ENCODE measurements around the gene USP19. TPM values are rescaled to one million over a fixed set of nuclear protein-coding genes. Genes with fewer than 3 reads are reported as not detected.

The USP19 gene
- total and polyA plus RNA-seq, 2 of the 8 experiments (the other 6 are each of a cell fraction or from before 2014, with no cell fraction given): 46.4 to 65.8 TPM

GRCh38 chr3:49163609-49164008, 43.0 kb upstream of the USP19 start:
- no peak overlapping the region for H2BK120ac ChIP-seq (replicated peaks; ENCODE audit: low read depth, low read length)
- no peak overlapping the region for H3K14ac ChIP-seq (ENCODE audit: insufficient read length)
- H4K91ac ChIP-seq (replicated peaks; ENCODE audit: insufficient read length, low read length): no peak overlapping the region
- no peak overlapping the region for H2AFZ ChIP-seq (ENCODE audit: low read length)
- CTCF ChIA-PET (ENCODE audit: partially characterized antibody): interaction anchor here (0.6 to 1.7 kb wide), 5 partner anchors 28 to 289 kb away, joined by 3 to 5 read pairs (median 4); partner anchors contain the start of genes LAMB2 and USP19
- H2BK12ac ChIP-seq (ENCODE audit: low read depth, low read length): no peak overlapping the region
- no peak overlapping the region for H2BK5ac ChIP-seq (ENCODE audit: low read depth, low read length)
- peaks cover 3 to 16% of the 10 kb centered on the region in 2 experiments for H4K20me1 ChIP-seq (replicated peaks in 1 of 2; ENCODE audit: control insufficient read depth in 1 of 2, insufficient read depth in 2 of 2, low read length in 2 of 2)
- H3K27me3 ChIP-seq (replicated peaks in 1 of 4; ENCODE audit: control insufficient read depth in 3 of 4, extremely low read depth in 1 of 4, insufficient read depth in 3 of 4, low read length in 3 of 4): peaks cover 0 to 3% (median 0%) of the 10 kb centered on the region in 4 experiments; a peak in 1 of 7 replicates
- H3K9ac ChIP-seq (replicated peaks in 1 of 4; ENCODE audit: extremely low read depth in 1 of 4, low read depth in 3 of 4, low read length in 3 of 4): no peak overlapping the region
- H3K4me3 ChIP-seq (ENCODE audit: extremely low read depth in 1 of 4, insufficient read depth in 2 of 4, low read depth in 3 of 4, low read length in 4 of 4): no peak overlapping the region
- H2AK5ac ChIP-seq (ENCODE audit: low read depth, low read length): no peak overlapping the region
- 91% methylated on average over 8 of the region's 8 CpGs; no CpG with 5 or more reads in 1 of the 2 experiments for WGBS, 2 experiments (ENCODE audit: extremely low coverage in 1 of 2, insufficient coverage in 1 of 2, insufficient read length in 1 of 2, insufficient replicate concordance in 2 of 2, low coverage in 1 of 2, low lambda C conversion rate in 2 of 2, missing lambda C conversion rate in 1 of 2)
- no peak overlapping the region for H3K56ac ChIP-seq (replicated peaks; ENCODE audit: insufficient read length, low read depth, low read length)
- no peak overlapping the region for H4K5ac ChIP-seq (ENCODE audit: insufficient read length, low read depth, low read length)
- peaks cover 0 to 11% (median 4%) of the 10 kb centered on the region in 4 experiments; a peak in 4 of 7 replicates for H3K4me1 ChIP-seq (replicated peaks in 1 of 4; ENCODE audit: control insufficient read depth in 3 of 4, insufficient read depth in 4 of 4, low read length in 3 of 4)
- DNase-seq (ENCODE audit: low read depth in 1 of 2, low spot score in 2 of 2) (no peak), FAIRE-seq (no peak)
- H3K23me2 ChIP-seq (ENCODE audit: low read depth, low read length): peaks cover 9% of the 10 kb centered on the region
- peaks cover 5 to 20% (median 12%) of the 10 kb centered on the region in 4 experiments for H3K36me3 ChIP-seq (ENCODE audit: control insufficient read depth in 2 of 4, insufficient read depth in 4 of 4, low read length in 3 of 4)
- H3K4me2 ChIP-seq (ENCODE audit: insufficient read depth in 1 of 2, low read depth in 2 of 2, low read length in 2 of 2): no peak overlapping the region
- no peak overlapping the region for H3K4ac ChIP-seq (replicated peaks; ENCODE audit: insufficient read length, low read depth, low read length)
- H3K23ac ChIP-seq (ENCODE audit: insufficient read length): no peak overlapping the region
- POLR2A ChIA-PET (ENCODE audit: partially characterized antibody): interaction anchor here (2.2 to 4.3 kb wide), 2 partner anchors 8 kb away, joined by 8 to 15 read pairs; partner anchors contain the start of gene KLHDC8B
- H2BK20ac ChIP-seq (ENCODE audit: low read length): no peak overlapping the region
- H3K9me3 ChIP-seq (ENCODE audit: insufficient read depth in 2 of 2, low read depth in 1 of 2, low read length in 1 of 2): no peaks in the 10 kb centered on the region
- H3K18ac ChIP-seq (ENCODE audit: extremely low read depth, low read length): no peak overlapping the region
- H4K8ac ChIP-seq (ENCODE audit: extremely low read depth, insufficient read depth, low read length): no peak overlapping the region
- no peak overlapping the region for H3K27ac ChIP-seq (ENCODE audit: low read depth, low read length)
- H3K79me2 ChIP-seq (ENCODE audit: control insufficient read depth in 1 of 2, insufficient read depth in 2 of 2, low read length in 2 of 2): peaks cover 9 to 25% of the 10 kb centered on the region in 2 experiments; a peak in 3 of 4 replicates
- H3K79me1 ChIP-seq (ENCODE audit: low read depth, low read length): peaks cover 23% of the 10 kb centered on the region
- no peak overlapping the region for H2BK15ac ChIP-seq (ENCODE audit: low read length)
- TF ChIP-seq BRCA1 (IDR thresholded peaks at IDR 0.05; ENCODE audit: low read depth, low read length) (no peak), CBX8 (IDR thresholded peaks at IDR 0.05; ENCODE audit: borderline replicate concordance, low read depth, low read length) (no peak), ATF3 (IDR thresholded peaks at IDR 0.05; ENCODE audit: insufficient read depth, low read depth, low read length) (no peak), TAF7 (optimal IDR thresholded peaks at IDR 0.05; ENCODE audit: borderline replicate concordance, low read depth, low read length) (no peak), HDAC6 (IDR thresholded peaks at IDR 0.05; ENCODE audit: low read depth, low read length) (no peak), CREB1 (IDR thresholded peaks at IDR 0.05) (no peak), GTF2F1 (IDR thresholded peaks at IDR 0.05; ENCODE audit: borderline replicate concordance, low read depth, low read length) (no peak), E2F6 (IDR thresholded peaks at IDR 0.05) (no peak), NRF1 (IDR thresholded peaks at IDR 0.05; ENCODE audit: low read depth, low read length) (no peak), TCF12 (IDR thresholded peaks at IDR 0.05; ENCODE audit: low read depth, low read length) (no peak), POLR2AphosphoS5 (IDR thresholded peaks at IDR 0.05; ENCODE audit: low read depth, low read length) (no peak), CHD2 (IDR thresholded peaks at IDR 0.05; ENCODE audit: low read length) (no peak), RXRA (IDR thresholded peaks at IDR 0.05; ENCODE audit: insufficient read depth, low read depth, low read length) (no peak)
